Right renal pelvis (tissue), 4 donors: Measurements from ENCODE around the gene KCNQ1OT1. TPM values are rescaled to one million over a fixed set of nuclear protein-coding genes. Genes with fewer than 3 reads are reported as not detected.

Experiments used
- DNase-seq, 4 donors: peaks; one replicate each; pipeline ENCODE4 v3.0.0-alpha.2; 2013; ENCODE audit warnings: low read depth in 4 of 4, low spot score in 3 of 4, missing footprints in 1 of 4
- polyA plus RNA-seq, 4 donors: library from polyadenylated mRNA; unstranded; fragments of 120-200 nt; gene quantifications; one replicate each; pipeline ENCODE4 v1.2.1, GENCODE V29; 2013; ENCODE audit not compliant: insufficient read length in 4 of 4

The KCNQ1OT1 gene
- polyA plus RNA-seq, 4 donors: 0.72 to 1.5 (median 0.84) TPM

GRCh38 chr11:2704356-2704755 lies 4.6 kb upstream of the KCNQ1OT1 start:
- DNase-seq: no peak

GRCh38 chr11:2703363-2704141 lies 3.8 kb upstream of the KCNQ1OT1 start:
- no peak for DNase-seq

GRCh38 chr11:2702771-2703362 lies 3.1 kb upstream of the KCNQ1OT1 start:
- no peak for DNase-seq

GRCh38 chr11:2701898-2702434 lies 2.2 kb upstream of the KCNQ1OT1 start:
- DNase-seq: no peak

GRCh38 chr11:2701230-2701629 lies 1.4 kb upstream of the KCNQ1OT1 start:
- DNase-seq: no peak

GRCh38 chr11:2700415-2701211 lies 819 bp upstream of the KCNQ1OT1 start:
- peak in 2 of 4 donors; percentile 45 to 55 for DNase-seq

- DNase-seq: no peak
These were observed 636 bp downstream of the KCNQ1OT1 start for GRCh38 chr11:2699185-2699530.

GRCh38 chr11:2698386-2699184 lies 1.2 kb downstream of the KCNQ1OT1 start:
- no peak for DNase-seq

- DNase-seq: no peak
These were observed 1.9 kb downstream of the KCNQ1OT1 start for GRCh38 chr11:2697866-2698265.

GRCh38 chr11:2696455-2696854 lies 3.3 kb downstream of the KCNQ1OT1 start:
- no peak for DNase-seq

- no peak for DNase-seq
These were observed 4.5 kb downstream of the KCNQ1OT1 start for GRCh38 chr11:2694995-2695939.

GRCh38 chr11:2694495-2694894 lies 5.3 kb downstream of the KCNQ1OT1 start:
- DNase-seq: no peak

- DNase-seq: no peak
These were observed 6.2 kb downstream of the KCNQ1OT1 start for GRCh38 chr11:2693271-2694261.

GRCh38 chr11:2691991-2692875 lies 7.6 kb downstream of the KCNQ1OT1 start:
- DNase-seq: no peak

GRCh38 chr11:2691355-2691761 lies 8.4 kb downstream of the KCNQ1OT1 start:
- no peak for DNase-seq

- no peak for DNase-seq
These were observed 9.0 kb downstream of the KCNQ1OT1 start for GRCh38 chr11:2690596-2691354.
